Measurements from ENCODE around the gene PITPNC1. TPM values are rescaled to one million over a fixed set of nuclear protein-coding genes. Genes with fewer than 3 reads are reported as not detected.

The PITPNC1 gene
- total and polyA plus RNA-seq, 2 donors (not counting 3 experiments of a cell fraction or from before 2014, with no cell fraction given) = 2.4 to 9.6 TPM

GRCh38 chr17:67506966-67507365 is 129.9 kb downstream of the PITPNC1 start:
- no peak for DNase-seq (ENCODE audit: low read depth, low spot score)
- BruUV-seq (replicated peaks) = no TSS peak
- no peaks in the 10 kb centered on the region for H3K9me1 ChIP-seq (replicated peaks; ENCODE audit: control insufficient read depth, extremely low read depth, insufficient read depth, low read length)

More at GRCh38 chr17:67506966-67507365, 129.9 kb downstream of the PITPNC1 start:
- Histone ChIP-seq H3K4me2 (ENCODE audit: insufficient read depth, low read length) (no peak overlapping the region), H4K20me1 (replicated peaks; ENCODE audit: control insufficient read depth, extremely low read depth, insufficient read depth, low read length) (no peaks in the 10 kb centered on the region), H3K79me2 (ENCODE audit: control insufficient read depth, insufficient read depth, low read length) (no peaks in the 10 kb centered on the region), H3K27ac (ENCODE audit: insufficient read depth, low read depth, low read length) (no peak overlapping the region), H3K36me3 (ENCODE audit: control insufficient read depth in 2 of 2, extremely low read depth in 1 of 2, insufficient read depth in 2 of 2, low read length in 2 of 2) (no peaks in the 10 kb centered on the region), H3K27me3 (ENCODE audit: control insufficient read depth in 2 of 2, insufficient read depth in 2 of 2, low read length in 2 of 2) (peaks cover 0 to 3% of the 10 kb centered on the region in 2 experiments), H3K4me3 (replicated peaks in 1 of 3; ENCODE audit: insufficient read depth in 1 of 3, low read depth in 1 of 3, low read length in 3 of 3) (no peak overlapping the region), H2AFZ (ENCODE audit: low read depth, low read length) (no peak overlapping the region), H3K9ac (replicated peaks; ENCODE audit: extremely low read depth, insufficient read depth, low read length) (no peak overlapping the region), H3K4me1 (ENCODE audit: control insufficient read depth, extremely low read depth, insufficient read depth, low read length) (no peaks in the 10 kb centered on the region), H3K9me3 (replicated peaks; ENCODE audit: control insufficient read depth, insufficient read depth, low read length) (peaks cover 2% of the 10 kb centered on the region)
- intact Hi-C loops (cut with micrococcal nuclease) (no loop called here), dilution Hi-C loops (cut with MboI; ENCODE audit: extremely low pct_ligation_motif_present, low sequenced_read_pairs) (no loop called here)
- no peak for TF ChIP-seq POLR2AphosphoS5 (IDR thresholded peaks at IDR 0.05; ENCODE audit: insufficient read depth, low read depth, low read length)
- no peak for TF ChIP-seq POLR2A (IDR thresholded peaks at IDR 0.05; ENCODE audit: low read depth, low read length)
- no peak for TF ChIP-seq MYC (IDR thresholded peaks at IDR 0.05; ENCODE audit: low read depth, low read length)
- TF ChIP-seq EZH2 (IDR thresholded peaks at IDR 0.05; ENCODE audit: borderline replicate concordance, low read depth, low read length, severe bottlenecking) = no peak
- no peak for TF ChIP-seq GATA2 (IDR thresholded peaks at IDR 0.05; ENCODE audit: insufficient read depth, insufficient read length, low read depth, low read length)
- TF ChIP-seq, protein P1, sequence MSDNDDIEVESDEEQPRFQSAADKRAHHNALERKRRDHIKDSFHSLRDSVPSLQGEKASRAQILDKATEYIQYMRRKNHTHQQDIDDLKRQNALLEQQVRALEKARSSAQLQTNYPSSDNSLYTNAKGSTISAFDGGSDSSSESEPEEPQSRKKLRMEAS (IDR thresholded peaks at IDR 0.05; ENCODE audit: insufficient read depth, insufficient read length) = no peak
- TF ChIP-seq JUN (IDR thresholded peaks at IDR 0.05; ENCODE audit: borderline replicate concordance, insufficient read depth, insufficient read length, low read depth) = no peak
- TF ChIP-seq, protein P2, sequence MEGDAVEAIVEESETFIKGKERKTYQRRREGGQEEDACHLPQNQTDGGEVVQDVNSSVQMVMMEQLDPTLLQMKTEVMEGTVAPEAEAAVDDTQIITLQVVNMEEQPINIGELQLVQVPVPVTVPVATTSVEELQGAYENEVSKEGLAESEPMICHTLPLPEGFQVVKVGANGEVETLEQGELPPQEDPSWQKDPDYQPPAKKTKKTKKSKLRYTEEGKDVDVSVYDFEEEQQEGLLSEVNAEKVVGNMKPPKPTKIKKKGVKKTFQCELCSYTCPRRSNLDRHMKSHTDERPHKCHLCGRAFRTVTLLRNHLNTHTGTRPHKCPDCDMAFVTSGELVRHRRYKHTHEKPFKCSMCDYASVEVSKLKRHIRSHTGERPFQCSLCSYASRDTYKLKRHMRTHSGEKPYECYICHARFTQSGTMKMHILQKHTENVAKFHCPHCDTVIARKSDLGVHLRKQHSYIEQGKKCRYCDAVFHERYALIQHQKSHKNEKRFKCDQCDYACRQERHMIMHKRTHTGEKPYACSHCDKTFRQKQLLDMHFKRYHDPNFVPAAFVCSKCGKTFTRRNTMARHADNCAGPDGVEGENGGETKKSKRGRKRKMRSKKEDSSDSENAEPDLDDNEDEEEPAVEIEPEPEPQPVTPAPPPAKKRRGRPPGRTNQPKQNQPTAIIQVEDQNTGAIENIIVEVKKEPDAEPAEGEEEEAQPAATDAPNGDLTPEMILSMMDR (IDR thresholded peaks at IDR 0.05; ENCODE audit: extremely low read depth in 1 of 2, insufficient read depth in 1 of 2, low read depth in 1 of 2, low read length in 2 of 2) = no peak
- TF ChIP-seq FOS (IDR thresholded peaks at IDR 0.05; ENCODE audit: borderline replicate concordance, insufficient read depth, low read length) = no peak
- ChIA-PET CTCF (no interaction called here), POLR2A (no interaction called here)
- no peak for FAIRE-seq

Measured in endothelial cell of umbilical vein (primary cell).